GM19397 (cell line): Measurements from ENCODE around the gene TBX5.
"Not testable (repeated sequence)": the region's sequence is repeated elsewhere in the genome, so short reads cannot be mapped to it uniquely, and the experiment has no call there.

Experiments used
- ATAC-seq: cut with Tn5 transposase; IDR thresholded peaks from one replicate; pipeline ENCODE4 v1.9.1; 2021; ENCODE audit warnings: mild to moderate bottlenecking, moderate library complexity; ENCODE audit not compliant: unreplicated experiment

The TBX5 gene

GRCh38 chr12:114392909-114393308 lies 13.0 kb downstream of the TBX5 start:
- no peak for ATAC-seq

GRCh38 chr12:114391088-114391487 lies 14.9 kb downstream of the TBX5 start:
- no peak for ATAC-seq

- ATAC-seq = no peak
Observed at GRCh38 chr12:114384739-114385138, 21.2 kb downstream of the TBX5 start.

GRCh38 chr12:114381177-114381576 lies 24.8 kb downstream of the TBX5 start:
- no peak for ATAC-seq

GRCh38 chr12:114371733-114372132 lies 34.2 kb downstream of the TBX5 start:
- no peak for ATAC-seq

- ATAC-seq = no peak
Observed at GRCh38 chr12:114371250-114371649, 34.7 kb downstream of the TBX5 start.

GRCh38 chr12:114368685-114369452 lies 37.1 kb downstream of the TBX5 start:
- no peak for ATAC-seq

- ATAC-seq = no peak
Observed at GRCh38 chr12:114361992-114362391, 44.0 kb downstream of the TBX5 start.

- no peak for ATAC-seq
Observed at GRCh38 chr12:114361545-114361944, 44.4 kb downstream of the TBX5 start.

GRCh38 chr12:114360485-114360884 lies 45.5 kb downstream of the TBX5 start:
- no peak for ATAC-seq

GRCh38 chr12:114355389-114356088 lies 50.4 kb downstream of the TBX5 start:
- ATAC-seq = no peak

- not testable (repeated sequence) for ATAC-seq
Observed at GRCh38 chr12:114349239-114349638, 56.7 kb downstream of the TBX5 start.

GRCh38 chr12:114347861-114348260 lies 58.1 kb downstream of the TBX5 start:
- no peak for ATAC-seq

GRCh38 chr12:114344831-114345230 lies 61.1 kb downstream of the TBX5 start:
- ATAC-seq = no peak

- no peak for ATAC-seq
Observed at GRCh38 chr12:114344303-114344663, 61.7 kb downstream of the TBX5 start.

- no peak for ATAC-seq
Observed at GRCh38 chr12:114343585-114344302, 62.2 kb downstream of the TBX5 start.

GRCh38 chr12:114342656-114343055 lies 63.3 kb downstream of the TBX5 start:
- no peak for ATAC-seq

- ATAC-seq = no peak
Observed at GRCh38 chr12:114341635-114342034, 64.3 kb downstream of the TBX5 start.

- no peak for ATAC-seq
Observed at GRCh38 chr12:114340231-114340630, 65.7 kb downstream of the TBX5 start.

GRCh38 chr12:114339626-114340025 lies 66.3 kb downstream of the TBX5 start:
- ATAC-seq = no peak

- ATAC-seq = no peak
Observed at GRCh38 chr12:114335607-114336006, 70.3 kb downstream of the TBX5 start.

GRCh38 chr12:114334395-114334794 lies 71.5 kb downstream of the TBX5 start:
- no peak for ATAC-seq
